SKM-1 treated with dmso at 0.1 percent for 144 hours (cell line): ENCODE measurements around the gene PCDHGB5.

Source experiments
- DNase-seq: peaks from one replicate; lab custom pipeline; 2025; ENCODE audit not compliant: unreplicated experiment; lab: John Stamatoyannopoulos, UW

Gene PCDHGB5

GRCh38 chr5:141397756-141398551 lies at the start of gene PCDHGB5:
TSS of gene PCDHGB5 (plus strand) at chr5:141397947. CDS start at chr5:141398128, 181 bp downstream.
- DNase-seq, result peak; percentile 14

- DNase-seq, result peak; percentile 8
Measured at GRCh38 chr5:141349917-141350619, 47.7 kb upstream of the PCDHGB5 start, which contains the start of gene PCDHGB1. TSS of gene PCDHGB1 (plus strand) at chr5:141350099. CDS start at chr5:141350261, 162 bp downstream.

GRCh38 chr5:141351591-141351990 lies 46.2 kb upstream of the PCDHGB5 start:
- no peak for DNase-seq

GRCh38 chr5:141354900-141355469 lies 42.8 kb upstream of the PCDHGB5 start, which contains the start of gene PCDHGA4:
TSS of gene PCDHGA4 (plus strand) at chr5:141355021. CDS start at chr5:141355108, 87 bp downstream.
- no peak for DNase-seq

- DNase-seq, result no peak
Measured at GRCh38 chr5:141355641-141356040, 42.1 kb upstream of the PCDHGB5 start.

GRCh38 chr5:141356133-141356532 lies 41.6 kb upstream of the PCDHGB5 start:
- no peak for DNase-seq

- DNase-seq, result no peak
Measured at GRCh38 chr5:141356950-141357349, 40.8 kb upstream of the PCDHGB5 start.

GRCh38 chr5:141359790-141360426 lies 37.8 kb upstream of the PCDHGB5 start, which contains the start of gene PCDHGB2:
TSS of gene PCDHGB2 (plus strand) at chr5:141359994. CDS start at chr5:141360136, 142 bp downstream.
- no peak for DNase-seq

- no peak for DNase-seq
Measured at GRCh38 chr5:141360685-141361084, 37.1 kb upstream of the PCDHGB5 start.

- DNase-seq, result no peak
Measured at GRCh38 chr5:141362719-141363118, 35.0 kb upstream of the PCDHGB5 start.

- DNase-seq, result no peak
Measured at GRCh38 chr5:141363952-141364660, 33.6 kb upstream of the PCDHGB5 start, which contains the start of gene PCDHGA5. TSS of gene PCDHGA5 (plus strand) at chr5:141364162. CDS start at chr5:141364331, 169 bp downstream.

- DNase-seq, result no peak
Measured at GRCh38 chr5:141366016-141366896, 31.5 kb upstream of the PCDHGB5 start.

- no peak for DNase-seq
Measured at GRCh38 chr5:141369994-141370848, 27.5 kb upstream of the PCDHGB5 start, which contains the start of gene PCDHGB3. TSS of gene PCDHGB3 (plus strand) at chr5:141370242. CDS start at chr5:141370395, 153 bp downstream.

GRCh38 chr5:141371572-141372475 lies 25.9 kb upstream of the PCDHGB5 start:
- DNase-seq, result no peak

- DNase-seq, result no peak
Measured at GRCh38 chr5:141373673-141374317, 24.0 kb upstream of the PCDHGB5 start, which contains the start of gene PCDHGA6. TSS of gene PCDHGA6 (plus strand) at chr5:141373891. CDS start at chr5:141374084, 193 bp downstream.

GRCh38 chr5:141374627-141375026 lies 23.1 kb upstream of the PCDHGB5 start:
- DNase-seq, result no peak
